Measurements from ENCODE around the gene C1orf53.

DNA sequence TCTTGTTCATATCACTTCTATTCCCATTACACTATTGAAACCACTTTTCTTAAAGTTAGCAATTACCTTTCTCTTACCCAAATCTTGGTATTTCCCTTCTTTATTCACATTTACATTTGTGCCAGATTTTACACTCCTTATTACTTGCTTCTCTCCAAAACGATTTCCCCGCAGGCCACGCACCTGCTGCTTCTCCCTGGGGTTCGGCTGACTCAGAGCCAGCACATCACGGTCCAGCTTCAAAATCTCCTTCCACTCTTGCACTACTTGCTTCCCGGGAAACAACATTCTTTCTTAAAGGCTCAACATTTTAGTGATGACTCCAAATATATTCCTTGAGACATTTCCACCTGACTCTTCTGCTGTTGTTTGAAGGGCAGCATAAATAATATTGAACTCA is 35.5 kb downstream of the C1orf53 start:
- TF ChIP-seq POLR2A (IDR thresholded peaks at IDR 0.05; ENCODE audit: low read length) (no peak), GATA1 (IDR thresholded peaks at IDR 0.05; ENCODE audit: low read depth, low read length) (no peak)

Measured in erythroblast (primary cell).